Measurements from ENCODE around the gene NUP210.

Gene NUP210

GRCh38 chr3:13268961-13269441, 151.1 kb downstream of the NUP210 start:
- Mint-ChIP-seq H3K27ac (no peak overlapping the region), H3K9me3 (peaks cover 8% of the 10 kb centered on the region), H3K4me3 (no peak overlapping the region), H3K4me1 (peaks cover 3% of the 10 kb centered on the region), H3K36me3 (ENCODE audit: low read depth) (peaks cover 4% of the 10 kb centered on the region), H3K27me3 (ENCODE audit: low read depth) (peaks cover 37% of the 10 kb centered on the region)
- no peak for TF ChIP-seq CTCF (IDR thresholded peaks at IDR 0.05; ENCODE audit: unreplicated experiment in 3 of 3)

GRCh38 chr3:13268120-13268519, 152.0 kb downstream of the NUP210 start:
- Mint-ChIP-seq H3K27ac (no peak overlapping the region), H3K4me1 (peaks cover 5% of the 10 kb centered on the region), H3K27me3 (ENCODE audit: low read depth) (peaks cover 29% of the 10 kb centered on the region), H3K36me3 (ENCODE audit: low read depth) (peaks cover 4% of the 10 kb centered on the region), H3K4me3 (no peak overlapping the region), H3K9me3 (peaks cover 8% of the 10 kb centered on the region)
- TF ChIP-seq CTCF (IDR thresholded peaks at IDR 0.05; ENCODE audit: unreplicated experiment in 3 of 3): no peak

DNA sequence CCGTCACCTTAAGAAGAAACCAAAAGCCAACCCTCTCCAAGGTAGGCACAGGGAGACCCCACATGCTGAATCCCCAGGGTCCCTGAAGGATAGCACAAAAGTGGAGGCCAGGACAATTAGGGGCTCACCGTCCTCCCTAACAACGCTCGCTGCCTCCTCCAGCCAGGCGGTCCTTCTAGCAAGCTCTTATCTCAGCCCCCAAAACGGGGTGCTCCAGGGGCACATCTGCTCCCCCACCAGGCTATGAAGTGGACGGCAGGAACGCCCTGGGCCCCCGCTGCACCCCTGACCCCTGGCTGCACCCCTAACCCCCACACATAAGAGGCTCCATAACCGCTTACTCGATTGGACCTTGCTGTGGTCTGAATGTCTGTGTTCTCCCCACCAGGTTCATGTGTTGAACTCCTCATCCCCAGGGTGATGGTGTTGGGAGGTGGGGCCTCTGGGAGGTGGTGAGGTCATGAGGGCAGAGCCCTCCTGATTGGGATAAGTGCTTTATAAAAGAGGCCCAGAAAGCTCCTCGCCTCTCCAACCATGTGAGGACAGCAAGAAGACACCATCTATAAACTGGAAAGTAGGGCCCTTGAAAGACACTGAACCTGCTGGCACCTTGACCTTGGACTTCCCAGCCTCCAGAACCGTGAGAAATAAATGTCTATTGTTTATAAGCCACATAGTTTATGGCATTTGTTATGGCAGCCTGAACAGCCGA, 153.3 kb downstream of the NUP210 start:
- TF ChIP-seq CTCF (IDR thresholded peaks at IDR 0.05; ENCODE audit: unreplicated experiment in 3 of 3): no peak
- H3K27ac Mint-ChIP-seq: no peak overlapping the region
- H3K36me3 Mint-ChIP-seq (ENCODE audit: low read depth): peaks cover 4% of the 10 kb centered on the region
- H3K4me3 Mint-ChIP-seq: no peak overlapping the region
- H3K27me3 Mint-ChIP-seq (ENCODE audit: low read depth): peaks cover 27% of the 10 kb centered on the region
- peaks cover 8% of the 10 kb centered on the region for H3K9me3 Mint-ChIP-seq
- H3K4me1 Mint-ChIP-seq: peaks cover 6% of the 10 kb centered on the region
